ENCODE results near the gene TAX1BP1. TPM values are rescaled to one million over a fixed set of nuclear protein-coding genes. Genes with fewer than 3 reads are reported as not detected.

The TAX1BP1 gene
- total RNA-seq = 88.2 and 165 TPM in 2 replicates

GRCh38 chr7:27739909-27740448 is at the start of gene TAX1BP1:
Gene TAX1BP1 (plus strand): TSS chr7:27740162. CDS start chr7:27748525, 8,363 bp downstream.
- peak; percentile 86 for DNase-seq (ENCODE audit: low read depth)

- no peak for DNase-seq (ENCODE audit: low read depth)
Measured at GRCh38 chr7:27690649-27691048, 49.3 kb upstream of the TAX1BP1 start.

- DNase-seq (ENCODE audit: low read depth) = no peak
Measured at GRCh38 chr7:27693794-27694193, 46.2 kb upstream of the TAX1BP1 start.

- no peak for DNase-seq (ENCODE audit: low read depth)
Measured at GRCh38 chr7:27695096-27695495, 44.9 kb upstream of the TAX1BP1 start.

- DNase-seq (ENCODE audit: low read depth) = peak; percentile 88
Measured at GRCh38 chr7:27697861-27698430, 42.0 kb upstream of the TAX1BP1 start.

GRCh38 chr7:27699751-27700150 is 40.2 kb upstream of the TAX1BP1 start:
- DNase-seq (ENCODE audit: low read depth) = no peak

GRCh38 chr7:27700501-27700900 is 39.5 kb upstream of the TAX1BP1 start:
- DNase-seq (ENCODE audit: low read depth) = no peak

GRCh38 chr7:27703181-27703580 is 36.8 kb upstream of the TAX1BP1 start:
- DNase-seq (ENCODE audit: low read depth) = no peak

- no peak for DNase-seq (ENCODE audit: low read depth)
Measured at GRCh38 chr7:27704422-27705199, 35.4 kb upstream of the TAX1BP1 start.

- DNase-seq (ENCODE audit: low read depth) = no peak
Measured at GRCh38 chr7:27705200-27705594, 34.8 kb upstream of the TAX1BP1 start.

- no peak for DNase-seq (ENCODE audit: low read depth)
Measured at GRCh38 chr7:27708485-27708884, 31.5 kb upstream of the TAX1BP1 start.

GRCh38 chr7:27709137-27710075 is 30.6 kb upstream of the TAX1BP1 start:
- no peak for DNase-seq (ENCODE audit: low read depth)

- DNase-seq (ENCODE audit: low read depth) = no peak
Measured at GRCh38 chr7:27712217-27712616, 27.7 kb upstream of the TAX1BP1 start.

GRCh38 chr7:27714831-27715444 is 25.0 kb upstream of the TAX1BP1 start:
- no peak for DNase-seq (ENCODE audit: low read depth)

GRCh38 chr7:27723085-27723484 is 16.9 kb upstream of the TAX1BP1 start:
- DNase-seq (ENCODE audit: low read depth) = peak; percentile 41

GRCh38 chr7:27727058-27727457 is 12.9 kb upstream of the TAX1BP1 start:
- DNase-seq (ENCODE audit: low read depth) = no peak

GRCh38 chr7:27730112-27730511 is 9.8 kb upstream of the TAX1BP1 start:
- DNase-seq (ENCODE audit: low read depth) = no peak

- no peak for DNase-seq (ENCODE audit: low read depth)
Measured at GRCh38 chr7:27734583-27734982, 5.4 kb upstream of the TAX1BP1 start.

- DNase-seq (ENCODE audit: low read depth) = no peak
Measured at GRCh38 chr7:27735165-27735564, 4.8 kb upstream of the TAX1BP1 start.

GRCh38 chr7:27735831-27736230 is 4.1 kb upstream of the TAX1BP1 start:
- no peak for DNase-seq (ENCODE audit: low read depth)

- no peak for DNase-seq (ENCODE audit: low read depth)
Measured at GRCh38 chr7:27737178-27737577, 2.8 kb upstream of the TAX1BP1 start.

GRCh38 chr7:27737616-27738015 is 2.3 kb upstream of the TAX1BP1 start:
- no peak for DNase-seq (ENCODE audit: low read depth)

All from renal cortical epithelial cell (primary cell).